NCI-H524 treated with DMSO at 0.1 percent for 48 hours (cell line): ENCODE data around the gene CACNA1I.
A peak's percentile ranks its signal among the peaks of the same experiment; 100 is the strongest.

ENCODE experiments used
- DNase-seq: peaks from one replicate; lab custom pipeline; 2025; lab: John Stamatoyannopoulos, UW

Gene CACNA1I

GRCh38 chr22:39649500-39650089 is 79.0 kb downstream of the CACNA1I start:
- DNase-seq = no peak

- no peak for DNase-seq
Measured at GRCh38 chr22:39651053-39651996, 80.8 kb downstream of the CACNA1I start.

- DNase-seq = no peak
Measured at GRCh38 chr22:39652990-39653786, 82.6 kb downstream of the CACNA1I start.

GRCh38 chr22:39653787-39654077 is 83.2 kb downstream of the CACNA1I start:
- DNase-seq = no peak

DNA sequence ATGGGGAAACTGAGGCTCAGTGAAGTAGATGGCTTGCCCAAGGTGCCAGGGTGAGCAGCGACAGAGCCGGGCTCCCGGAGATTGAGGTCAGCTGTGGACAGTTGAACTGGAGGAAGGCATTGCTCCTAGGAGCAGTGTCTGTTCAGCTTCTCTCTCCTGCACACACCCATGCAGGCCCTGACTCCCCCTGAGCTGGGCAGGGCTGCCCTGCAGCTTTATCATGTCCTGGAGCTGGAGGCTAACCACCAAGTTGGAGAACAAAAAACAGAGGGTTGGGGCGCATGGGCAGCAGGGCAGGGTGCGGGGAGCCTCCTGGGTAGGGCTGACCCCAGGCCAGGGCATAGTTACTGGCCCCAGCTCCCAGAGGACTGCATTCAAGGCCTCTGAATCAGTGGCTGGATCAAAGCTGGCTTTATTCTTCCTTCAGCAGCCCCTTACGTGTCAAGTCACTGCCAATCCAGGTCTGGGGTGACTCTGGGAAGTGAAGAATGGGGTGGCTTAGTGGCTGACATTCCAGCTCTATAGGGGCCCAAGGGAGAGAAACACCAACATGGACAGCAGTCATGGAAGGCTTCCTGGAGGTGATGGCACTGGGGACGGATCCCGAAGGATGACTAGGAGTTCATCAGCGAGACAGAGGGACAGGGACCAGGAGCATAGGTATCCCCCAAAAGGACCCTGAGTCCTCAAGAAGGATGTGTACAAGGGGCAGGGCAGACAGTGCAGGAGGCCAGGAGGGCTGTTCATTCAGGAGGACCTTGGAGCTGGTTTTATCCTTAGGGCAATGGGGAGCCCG is 83.8 kb downstream of the CACNA1I start:
- no peak for DNase-seq

GRCh38 chr22:39655004-39655579 is 84.5 kb downstream of the CACNA1I start:
- no peak for DNase-seq

GRCh38 chr22:39655831-39656230 is 85.3 kb downstream of the CACNA1I start:
- peak; percentile 43 for DNase-seq

DNA sequence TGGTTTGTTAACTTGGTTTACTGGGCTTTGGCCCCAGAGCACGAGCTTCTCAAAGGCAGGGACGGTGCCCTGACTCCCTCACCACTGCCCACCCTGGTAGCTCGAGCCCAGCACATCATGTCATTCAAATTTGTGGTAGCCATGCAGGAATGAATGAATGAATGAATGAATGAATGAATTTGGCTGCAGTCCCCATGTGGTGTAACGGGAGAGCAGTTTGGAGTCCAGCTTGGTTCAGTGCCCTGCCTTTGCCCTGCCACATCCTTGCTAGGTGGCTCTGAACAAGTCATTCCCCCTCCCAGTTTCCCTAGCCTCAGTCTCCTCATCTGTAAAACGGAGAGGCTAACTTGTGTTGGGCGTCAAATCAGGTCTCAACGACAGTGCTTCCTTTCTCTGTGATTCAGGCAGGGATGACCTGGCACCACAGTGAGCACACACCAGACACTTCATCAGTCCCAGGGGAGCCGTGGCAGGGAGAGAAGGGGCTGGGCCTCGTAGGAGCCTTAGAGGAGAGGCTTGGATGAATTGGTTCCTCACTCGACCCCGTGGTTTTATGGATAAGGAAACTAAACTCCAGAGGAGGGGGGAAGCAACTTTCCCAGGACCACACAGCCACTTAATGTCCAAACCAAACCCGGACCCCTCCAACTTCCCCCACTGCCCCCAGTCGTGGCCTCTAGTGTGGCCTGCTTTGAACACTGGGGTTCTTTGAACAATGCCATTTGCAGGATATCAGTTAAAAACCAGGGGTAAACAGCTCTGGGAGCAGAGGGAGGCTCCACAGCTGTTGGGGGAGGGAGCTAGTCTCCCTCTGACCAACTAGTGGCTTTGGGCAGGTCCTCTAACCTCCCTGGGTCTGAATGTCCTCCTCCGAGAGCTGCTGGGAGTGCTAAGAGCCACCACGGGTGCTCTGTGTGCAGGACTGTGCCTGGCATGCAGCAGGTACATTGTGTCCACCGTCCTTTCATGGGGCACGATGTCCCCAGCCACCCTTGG is 86.2 kb downstream of the CACNA1I start:
- DNase-seq = peak; percentile 4

- no peak for DNase-seq
Measured at GRCh38 chr22:39658367-39658766, 87.8 kb downstream of the CACNA1I start.

DNA sequence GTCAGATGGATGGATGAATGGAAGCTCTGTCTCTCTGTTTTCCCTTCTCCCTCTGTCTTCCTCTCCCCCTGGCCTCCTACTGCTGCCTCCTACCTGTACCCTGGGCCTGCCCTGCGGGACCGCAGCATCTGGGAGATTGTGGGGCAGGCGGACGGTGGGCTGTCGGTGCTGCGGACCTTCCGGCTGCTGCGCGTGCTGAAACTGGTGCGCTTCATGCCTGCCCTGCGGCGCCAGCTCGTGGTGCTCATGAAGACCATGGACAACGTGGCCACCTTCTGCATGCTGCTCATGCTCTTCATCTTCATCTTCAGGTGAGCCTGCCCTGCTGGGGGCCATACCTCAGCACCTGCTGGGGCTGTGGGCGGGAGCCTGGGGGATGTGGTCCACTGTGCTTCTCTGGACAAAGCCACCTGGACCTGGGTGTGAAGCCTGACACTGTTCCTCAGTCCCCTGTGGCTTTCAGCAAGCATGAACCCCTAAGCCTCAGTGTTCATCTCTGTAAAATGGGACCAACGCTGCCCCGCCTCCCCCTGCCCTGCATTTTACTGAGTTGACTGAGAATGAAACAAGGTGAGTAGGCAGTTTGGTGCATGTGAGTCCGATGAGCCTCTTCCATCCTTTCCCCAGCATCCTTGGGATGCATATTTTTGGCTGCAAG is 88.4 kb downstream of the CACNA1I start:
- no peak for DNase-seq

GRCh38 chr22:39661501-39661841 is 90.9 kb downstream of the CACNA1I start:
- no peak for DNase-seq

GRCh38 chr22:39661842-39662685 is 91.5 kb downstream of the CACNA1I start:
- no peak for DNase-seq

GRCh38 chr22:39662686-39663052 is 92.1 kb downstream of the CACNA1I start:
- no peak for DNase-seq

- DNase-seq = no peak
Measured at GRCh38 chr22:39663751-39664150, 93.2 kb downstream of the CACNA1I start.

DNA sequence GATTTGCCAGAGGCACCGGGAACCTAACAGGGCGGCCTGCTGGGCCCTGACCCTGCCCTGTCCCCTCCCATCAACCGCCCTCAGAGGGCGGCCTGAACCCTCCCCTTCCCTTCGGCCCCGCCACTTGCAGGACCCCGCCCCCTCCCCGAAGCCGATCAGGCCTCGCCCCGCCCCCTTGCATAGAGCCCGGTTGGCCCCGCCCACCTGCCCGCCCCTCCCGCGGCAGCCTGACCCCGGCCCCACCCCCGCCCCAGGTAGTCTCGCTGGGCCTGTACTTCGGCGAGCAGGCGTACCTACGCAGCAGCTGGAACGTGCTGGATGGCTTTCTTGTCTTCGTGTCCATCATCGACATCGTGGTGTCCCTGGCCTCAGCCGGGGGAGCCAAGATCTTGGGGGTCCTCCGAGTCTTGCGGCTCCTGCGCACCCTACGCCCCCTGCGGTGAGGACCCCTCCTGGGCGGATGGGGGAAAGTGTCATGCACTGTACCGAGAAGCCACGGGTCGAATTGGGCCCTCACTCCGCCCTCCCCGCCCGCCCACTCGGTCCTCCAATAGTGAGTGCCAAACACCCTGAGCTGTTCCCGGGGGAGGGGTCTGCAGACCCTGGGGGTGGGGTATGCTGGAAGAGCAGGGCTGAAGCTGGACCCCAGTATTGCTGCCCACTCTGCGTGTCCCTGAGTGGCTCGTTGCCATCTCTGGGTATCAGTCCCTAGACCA is 94.1 kb downstream of the CACNA1I start:
- no peak for DNase-seq

DNA sequence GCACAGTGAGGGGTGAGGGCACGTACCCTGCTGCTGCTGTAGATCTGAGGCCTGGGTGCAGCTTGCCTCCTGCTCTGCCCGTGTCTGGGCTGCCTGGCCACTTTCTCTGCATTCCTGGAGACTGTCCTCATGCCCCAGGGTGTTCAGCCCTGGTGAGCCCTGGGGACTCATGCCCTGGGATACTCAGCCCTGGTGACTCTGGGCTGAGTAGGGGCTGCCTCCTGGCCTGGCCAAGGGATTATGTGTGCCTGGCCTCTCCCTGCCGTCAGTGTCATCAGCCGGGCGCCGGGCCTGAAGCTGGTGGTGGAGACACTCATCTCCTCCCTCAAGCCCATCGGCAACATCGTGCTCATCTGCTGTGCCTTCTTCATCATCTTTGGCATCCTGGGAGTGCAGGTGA is 94.7 kb downstream of the CACNA1I start:
- DNase-seq = no peak

DNA sequence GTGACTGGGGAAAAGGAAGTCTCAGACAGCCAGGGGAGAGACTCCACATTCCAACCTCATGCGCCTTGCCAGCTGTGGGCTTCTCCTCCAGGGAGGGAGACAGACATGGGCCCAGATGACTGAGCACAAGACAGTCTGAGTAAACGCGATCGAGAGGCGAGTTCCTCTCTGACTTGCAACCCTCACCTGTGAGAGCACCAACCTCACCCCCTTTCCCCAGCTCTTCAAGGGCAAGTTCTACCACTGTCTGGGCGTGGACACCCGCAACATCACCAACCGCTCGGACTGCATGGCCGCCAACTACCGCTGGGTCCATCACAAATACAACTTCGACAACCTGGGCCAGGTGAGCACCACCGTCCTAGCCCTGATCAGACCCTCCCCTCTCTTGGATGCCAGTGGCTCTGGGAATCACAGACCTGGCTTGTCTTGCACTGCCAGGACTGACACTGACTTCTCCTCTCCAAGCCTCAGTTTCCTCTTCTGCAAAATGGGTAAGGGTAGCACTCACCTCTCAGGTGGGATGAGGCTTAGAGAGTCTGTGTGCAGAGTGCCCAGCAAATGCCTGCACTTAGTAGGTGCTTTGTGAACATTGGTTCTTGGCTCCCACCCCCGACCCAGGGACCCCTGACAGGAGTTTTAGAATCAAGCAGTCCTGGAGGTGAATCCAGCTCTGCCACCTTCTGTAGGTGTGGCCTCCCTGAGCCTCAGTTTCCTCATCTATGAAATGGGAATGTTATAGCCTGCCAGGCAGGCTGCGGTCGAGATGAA is 95.3 kb downstream of the CACNA1I start:
- DNase-seq = no peak

DNA sequence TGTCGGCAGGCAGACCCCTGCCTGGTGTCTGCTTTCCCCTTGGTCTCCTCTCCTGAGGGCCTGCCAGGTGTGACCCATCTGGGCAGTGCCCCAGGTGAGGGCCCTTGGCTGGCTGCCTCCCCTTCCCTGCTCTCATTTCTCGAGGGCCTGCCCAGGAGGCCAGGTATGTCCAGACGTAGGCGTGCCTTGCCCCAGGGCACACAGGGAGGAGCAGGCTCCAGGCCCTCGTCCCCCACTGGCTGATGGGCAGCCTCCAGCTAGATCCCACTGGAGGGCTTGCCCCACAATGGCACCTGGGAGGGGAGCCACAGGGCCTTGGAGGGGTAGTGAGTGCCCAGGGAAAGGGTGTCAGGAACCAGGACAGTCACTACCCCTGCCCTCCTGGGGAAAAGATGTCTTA is 95.9 kb downstream of the CACNA1I start:
- no peak for DNase-seq
